H9 (cell line): Measurements from ENCODE around the gene ITGA1. TPM values are rescaled to one million over a fixed set of nuclear protein-coding genes. Genes with fewer than 3 reads are reported as not detected.

Source experiments
- DNase-seq: peaks from one replicate; pipeline ENCODE4 v3.0.0-alpha.2; 2017
- H2AFZ ChIP-seq: one replicate; pipeline ENCODE4 v1.6.1; 2013; ENCODE audit warnings: mild to moderate bottlenecking, low read length, control low read depth, moderate library complexity
- H2AK5ac ChIP-seq: 2 replicates; pipeline ENCODE4 v1.6.1; 2013; ENCODE audit warnings: low read length, control low read depth, mixed read lengths; ENCODE audit not compliant: insufficient read length
- H2BK120ac ChIP-seq: one replicate; pipeline ENCODE4 v1.6.1; 2013; ENCODE audit warnings: low read depth, mild to moderate bottlenecking, low read length, control low read depth, inconsistent platforms; ENCODE audit not compliant: poor library complexity, severe bottlenecking
- H2BK12ac ChIP-seq: 2 replicates; pipeline ENCODE4 v1.6.1; 2013; ENCODE audit warnings: low read length, control low read depth, mixed read lengths, low read depth; ENCODE audit not compliant: insufficient read length
- H2BK15ac ChIP-seq: 2 replicates; pipeline ENCODE4 v1.6.1; 2013; ENCODE audit warnings: low read depth, low read length, control low read depth
- H2BK20ac ChIP-seq: one replicate; pipeline ENCODE4 v1.6.1; 2013; ENCODE audit warnings: low read depth, mild to moderate bottlenecking, low read length, control low read depth, inconsistent platforms; ENCODE audit not compliant: poor library complexity, severe bottlenecking
- H2BK5ac ChIP-seq: 2 replicates; pipeline ENCODE4 v1.6.1; 2013; ENCODE audit warnings: low read length, control low read depth, mixed read lengths; ENCODE audit not compliant: insufficient read length
- H3K14ac ChIP-seq: 2 replicates; pipeline ENCODE4 v1.6.1; 2013; ENCODE audit warnings: low read length, control low read depth; ENCODE audit not compliant: insufficient read depth
- H3K18ac ChIP-seq: 2 replicates; pipeline ENCODE4 v1.6.1; 2013; ENCODE audit warnings: low read depth, mild to moderate bottlenecking, mixed read lengths, low read length, control low read depth; ENCODE audit not compliant: insufficient read length
- H3K23ac ChIP-seq: 2 replicates; pipeline ENCODE4 v1.6.1; 2013; ENCODE audit warnings: low read length, control low read depth, mixed read lengths, low read depth; ENCODE audit not compliant: insufficient read length
- H3K23me2 ChIP-seq: 2 replicates; pipeline ENCODE4 v1.6.1; 2013; ENCODE audit warnings: low read depth, mild to moderate bottlenecking, mixed read lengths, low read length, control low read depth; ENCODE audit not compliant: insufficient read length, poor library complexity, severe bottlenecking
- H3K27ac ChIP-seq: 2 replicates; pipeline ENCODE4 v1.5.1; 2013; ENCODE audit warnings: low read length, control low read depth, mixed read lengths, low read depth; ENCODE audit not compliant: insufficient read length
- H3K27me3 ChIP-seq: 2 replicates; pipeline ENCODE4 v1.6.1; 2013; ENCODE audit warnings: low read length, control low read depth, inconsistent platforms; ENCODE audit not compliant: insufficient read depth
- H3K4ac ChIP-seq: 2 replicates; pipeline ENCODE4 v1.6.1; 2013; ENCODE audit warnings: low read depth, mild to moderate bottlenecking, control low read depth, inconsistent platforms, low read length, moderate library complexity
- H3K4me1 ChIP-seq: 2 replicates; pipeline ENCODE4 v1.6.1; 2013; ENCODE audit warnings: low read length, control low read depth, inconsistent platforms; ENCODE audit not compliant: insufficient read depth
- H3K4me2 ChIP-seq: 2 replicates; pipeline ENCODE4 v1.6.1; 2013; ENCODE audit warnings: low read length, control low read depth, mixed read lengths; ENCODE audit not compliant: insufficient read length, insufficient read depth
- H3K56ac ChIP-seq: 2 replicates; pipeline ENCODE4 v1.6.1; 2013; ENCODE audit warnings: low read depth, mild to moderate bottlenecking, mixed read lengths, low read length, control low read depth; ENCODE audit not compliant: insufficient read length
- H3K79me1 ChIP-seq: 2 replicates; pipeline ENCODE4 v1.6.1; 2013; ENCODE audit warnings: low read depth, mild to moderate bottlenecking, moderate library complexity, low read length, control low read depth, inconsistent platforms; ENCODE audit not compliant: insufficient read depth, poor library complexity, severe bottlenecking
- H3K79me2 ChIP-seq: 2 replicates; pipeline ENCODE4 v1.6.1; 2013; ENCODE audit warnings: low read length, control low read depth, inconsistent platforms; ENCODE audit not compliant: insufficient read depth
- H3K9ac ChIP-seq: 2 replicates; pipeline ENCODE4 v1.6.1; 2013; ENCODE audit warnings: low read length, control low read depth, mixed read lengths; ENCODE audit not compliant: insufficient read length; ENCODE audit errors: extremely low read depth
- H3K9me3 ChIP-seq: one replicate; pipeline ENCODE4 v1.6.1; 2013; ENCODE audit warnings: low read depth, low read length, inconsistent platforms; ENCODE audit not compliant: control insufficient read depth
- H3T11ph ChIP-seq: one replicate; pipeline ENCODE4 v1.6.1; 2013; ENCODE audit warnings: mild to moderate bottlenecking, low read length, control low read depth, inconsistent platforms
- H4K20me1 ChIP-seq: one replicate; pipeline ENCODE4 v1.6.1; 2013; ENCODE audit not compliant: control insufficient read depth, insufficient read length, insufficient read depth
- H4K5ac ChIP-seq: 2 replicates; pipeline ENCODE4 v1.6.1; 2013; ENCODE audit warnings: low read depth, mild to moderate bottlenecking, mixed read lengths, low read length, control low read depth; ENCODE audit not compliant: insufficient read length
- H4K8ac ChIP-seq: replicated peaks from 2 replicates; pipeline ENCODE4 v1.6.1; 2013; ENCODE audit warnings: low read length, control low read depth, mixed read lengths, low read depth; ENCODE audit not compliant: insufficient read length
- H4K91ac ChIP-seq: 2 replicates; pipeline ENCODE4 v1.6.1; 2013; ENCODE audit warnings: low read depth, mild to moderate bottlenecking, moderate library complexity, mixed read lengths, low read length, control low read depth; ENCODE audit not compliant: insufficient read length
- H3K27ac Mint-ChIP-seq, 3 experiments: 2 replicates in 2 of 3; 3 replicates in 1 of 3; pipeline ENCODE4 v1.8.0; 2020 to 2021; ENCODE audit warnings: mixed read lengths in 3 of 3, mild to moderate bottlenecking in 1 of 3, moderate library complexity in 1 of 3
- H3K27me3 Mint-ChIP-seq: 2 replicates; pipeline ENCODE4 v1.8.0; 2021; ENCODE audit warnings: low read depth, mild to moderate bottlenecking, moderate library complexity, mixed read lengths
- H3K36me3 Mint-ChIP-seq, 3 experiments: 2 replicates in 2 of 3; 3 replicates in 1 of 3; pipeline ENCODE4 v1.8.0; 2020 to 2021; ENCODE audit warnings: low read depth in 3 of 3, mixed read lengths in 3 of 3; ENCODE audit not compliant: insufficient read depth in 1 of 3
- H3K4me1 Mint-ChIP-seq, 2 experiments: 2 replicates each; pipeline ENCODE4 v1.8.0; 2020; ENCODE audit warnings: mixed read lengths in 2 of 2
- H3K4me3 Mint-ChIP-seq, 2 experiments: 2 replicates in 1 of 2; 3 replicates in 1 of 2; pipeline ENCODE4 v1.8.0; 2020 to 2021; ENCODE audit warnings: mild to moderate bottlenecking in 2 of 2, mixed read lengths in 2 of 2, moderate library complexity in 1 of 2
- H3K9me3 Mint-ChIP-seq, 2 experiments: 2 replicates in 1 of 2; 3 replicates in 1 of 2; pipeline ENCODE4 v1.8.0; 2020; ENCODE audit warnings: mild to moderate bottlenecking in 2 of 2, mixed read lengths in 2 of 2, moderate library complexity in 1 of 2
- WGBS: extraction: QIAGEN DNeasy Blood & Tissue Kit; methylation state at CpG from one replicate; pipeline ENCODE4 v1.1.7; 2013; ENCODE audit warnings: missing lambda C conversion rate, low lambda C conversion rate, mixed read lengths; ENCODE audit not compliant: insufficient read length; ENCODE audit errors: extremely low coverage; 5-methylcytosine and 5-hydroxymethylcytosine counted together
- total RNA-seq: library from RNA; stranded (reverse); gene quantifications from 2 replicates; pipeline ENCODE4 v1.2.1, GENCODE V29; 2021
- TF ChIP-seq, protein P1 (sequence below): fragments of 200-600 bp; sonication (generic); conservative IDR thresholded peaks from 3 replicates; pipeline ENCODE4 v1.8.0; 2021; ENCODE audit warnings: antibody characterized with exemption, mild to moderate bottlenecking

Gene ITGA1
- total RNA-seq, 1 experiment from 2014 or later = 3.9 TPM

DNA sequence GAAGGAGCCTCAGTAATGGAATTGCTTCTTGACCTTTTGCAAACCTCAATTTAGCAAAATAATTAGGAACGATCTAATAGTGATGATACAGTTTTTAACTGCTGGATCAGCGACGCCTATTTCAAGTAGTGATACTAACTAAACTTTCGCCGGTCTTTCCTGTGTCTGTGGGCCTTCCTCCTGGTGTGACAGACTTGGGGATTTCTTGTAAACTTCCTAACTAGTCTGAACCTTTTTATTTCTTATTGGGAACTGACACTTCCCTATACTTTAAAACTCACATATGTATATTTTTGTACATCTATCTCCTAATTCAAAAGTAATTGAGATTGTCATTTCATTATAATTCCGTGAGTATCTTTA lies 15.2 kb downstream of the ITGA1 start:
- Histone ChIP-seq H3K79me2 (peaks cover 14% of the 10 kb centered on the region; the same call in 1 of the 2 replicates), H3K56ac (no peak overlapping the region), H2AFZ (no peak overlapping the region), H3K27me3 (no peaks in the 10 kb centered on the region), H4K8ac (no peak overlapping the region), H3K4me2 (no peak overlapping the region), H3T11ph (no peak overlapping the region), H3K4ac (no peak overlapping the region), H2BK15ac (no peak overlapping the region), H4K20me1 (no peaks in the 10 kb centered on the region), H3K79me1 (no peaks in the 10 kb centered on the region), H3K23ac (no peak overlapping the region), H3K23me2 (peaks cover 26% of the 10 kb centered on the region), H2BK20ac (no peak overlapping the region), H3K14ac (no peak overlapping the region), H4K5ac (no peak overlapping the region), H2BK120ac (no peak overlapping the region), H2AK5ac (no peak overlapping the region), H3K4me1 (peaks cover 6% of the 10 kb centered on the region; the same call in 1 of the 2 replicates), H3K9me3 (no peaks in the 10 kb centered on the region), H3K18ac (no peak overlapping the region), H4K91ac (no peak overlapping the region), H2BK12ac (no peak overlapping the region), H3K9ac (no peak overlapping the region), H2BK5ac (no peak overlapping the region), H3K27ac (no peak overlapping the region)
- DNase-seq = no peak
- H3K4me1 Mint-ChIP-seq = peaks cover 38 to 42% of the 10 kb centered on the region in 2 experiments
- TF ChIP-seq, protein P1, sequence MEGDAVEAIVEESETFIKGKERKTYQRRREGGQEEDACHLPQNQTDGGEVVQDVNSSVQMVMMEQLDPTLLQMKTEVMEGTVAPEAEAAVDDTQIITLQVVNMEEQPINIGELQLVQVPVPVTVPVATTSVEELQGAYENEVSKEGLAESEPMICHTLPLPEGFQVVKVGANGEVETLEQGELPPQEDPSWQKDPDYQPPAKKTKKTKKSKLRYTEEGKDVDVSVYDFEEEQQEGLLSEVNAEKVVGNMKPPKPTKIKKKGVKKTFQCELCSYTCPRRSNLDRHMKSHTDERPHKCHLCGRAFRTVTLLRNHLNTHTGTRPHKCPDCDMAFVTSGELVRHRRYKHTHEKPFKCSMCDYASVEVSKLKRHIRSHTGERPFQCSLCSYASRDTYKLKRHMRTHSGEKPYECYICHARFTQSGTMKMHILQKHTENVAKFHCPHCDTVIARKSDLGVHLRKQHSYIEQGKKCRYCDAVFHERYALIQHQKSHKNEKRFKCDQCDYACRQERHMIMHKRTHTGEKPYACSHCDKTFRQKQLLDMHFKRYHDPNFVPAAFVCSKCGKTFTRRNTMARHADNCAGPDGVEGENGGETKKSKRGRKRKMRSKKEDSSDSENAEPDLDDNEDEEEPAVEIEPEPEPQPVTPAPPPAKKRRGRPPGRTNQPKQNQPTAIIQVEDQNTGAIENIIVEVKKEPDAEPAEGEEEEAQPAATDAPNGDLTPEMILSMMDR = no peak
- H3K27me3 Mint-ChIP-seq = no peaks in the 10 kb centered on the region
- no peaks in the 10 kb centered on the region; a peak in 1 of 5 replicates for H3K9me3 Mint-ChIP-seq
- no peak overlapping the region for H3K27ac Mint-ChIP-seq
- peaks cover 4 to 7% (median 6%) of the 10 kb centered on the region in 3 experiments for H3K36me3 Mint-ChIP-seq
- no CpG with 5 or more reads among the region's 6 CpGs for WGBS
- peak overlapping the region; percentile 40 to 60 for H3K4me3 Mint-ChIP-seq
